Activated T-helper 1 cell treated with anti-CD3 and anti-CD28 coated beads, Interleukin-12 subunit alpha, Interleukin-12 subunit beta, Interleukin-2, Interleukin-4 antibody, amounts not matched to agents 30 ng/mL and 10 ng/mL and 1 ng/mL, durations not matched to agents 14 hours and 24 hours and 36 hours (primary cell): ENCODE measurements around the gene NKX6-2. TPM values are rescaled to one million over a fixed set of nuclear protein-coding genes. Genes with fewer than 3 reads are reported as not detected.
"Not testable (repeated sequence)": the region's sequence is repeated elsewhere in the genome, so short reads cannot be mapped to it uniquely, and the experiment has no call there.

Source experiments
- DNase-seq: peaks from one replicate; pipeline ENCODE4 v3.0.0; 2021; ENCODE audit warnings: low spot score
- H3K27ac Mint-ChIP-seq: one replicate; pipeline ENCODE4 v1.8.0; 2021; ENCODE audit warnings: mild to moderate bottlenecking, mixed read lengths
- H3K27me3 Mint-ChIP-seq: one replicate; pipeline ENCODE4 v1.8.0; 2022; ENCODE audit warnings: mild to moderate bottlenecking, moderate library complexity, mixed read lengths; ENCODE audit not compliant: insufficient read depth
- H3K36me3 Mint-ChIP-seq: one replicate; pipeline ENCODE4 v1.8.0; 2021; ENCODE audit warnings: low read depth, mixed read lengths
- H3K4me1 Mint-ChIP-seq: one replicate; pipeline ENCODE4 v1.8.0; 2021; ENCODE audit warnings: low read depth, mixed read lengths
- H3K4me3 Mint-ChIP-seq: one replicate; pipeline ENCODE4 v1.8.0; 2021; ENCODE audit warnings: mild to moderate bottlenecking, moderate library complexity, mixed read lengths
- H3K9me3 Mint-ChIP-seq: one replicate; pipeline ENCODE4 v1.8.0; 2021; ENCODE audit warnings: mixed read lengths
- intact Hi-C: fragments of 100-400 bp; cut with micrococcal nuclease; formaldehyde crosslinking; loops from one replicate; pipeline ENCODE4 v1.15.1; 2024
- total RNA-seq: library from RNA; stranded (reverse); gene quantifications from 2 replicates; pipeline ENCODE4 v1.2.3, GENCODE V29; 2022

NKX6-2 gene
- total RNA-seq, 1 donor from 2014 or later = not detected

DNA sequence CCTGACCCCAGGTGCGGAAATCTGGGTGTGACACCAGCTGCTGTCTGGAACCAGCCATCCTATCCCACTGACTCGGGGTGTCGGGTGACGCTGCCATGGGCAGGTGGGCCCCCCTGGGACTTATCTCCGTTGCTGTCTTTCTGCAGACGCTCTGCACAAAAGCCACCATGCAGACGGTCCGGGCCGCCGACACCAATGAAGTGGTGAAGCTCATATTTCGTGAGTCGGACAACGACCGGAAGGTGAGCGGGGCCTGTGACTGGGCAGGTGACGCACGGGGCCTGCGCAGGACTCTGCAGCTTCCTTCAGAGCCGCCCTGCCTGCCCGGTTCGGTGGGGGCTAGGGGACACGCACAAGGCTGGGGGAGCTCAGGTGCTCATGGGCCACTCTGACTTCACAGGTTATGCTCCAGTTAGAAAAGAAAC lies 36.6 kb downstream of the NKX6-2 start:
- no peak for DNase-seq
- Mint-ChIP-seq H3K36me3 (peaks cover 7% of the 10 kb centered on the region), H3K4me1 (no peaks in the 10 kb centered on the region)

DNA sequence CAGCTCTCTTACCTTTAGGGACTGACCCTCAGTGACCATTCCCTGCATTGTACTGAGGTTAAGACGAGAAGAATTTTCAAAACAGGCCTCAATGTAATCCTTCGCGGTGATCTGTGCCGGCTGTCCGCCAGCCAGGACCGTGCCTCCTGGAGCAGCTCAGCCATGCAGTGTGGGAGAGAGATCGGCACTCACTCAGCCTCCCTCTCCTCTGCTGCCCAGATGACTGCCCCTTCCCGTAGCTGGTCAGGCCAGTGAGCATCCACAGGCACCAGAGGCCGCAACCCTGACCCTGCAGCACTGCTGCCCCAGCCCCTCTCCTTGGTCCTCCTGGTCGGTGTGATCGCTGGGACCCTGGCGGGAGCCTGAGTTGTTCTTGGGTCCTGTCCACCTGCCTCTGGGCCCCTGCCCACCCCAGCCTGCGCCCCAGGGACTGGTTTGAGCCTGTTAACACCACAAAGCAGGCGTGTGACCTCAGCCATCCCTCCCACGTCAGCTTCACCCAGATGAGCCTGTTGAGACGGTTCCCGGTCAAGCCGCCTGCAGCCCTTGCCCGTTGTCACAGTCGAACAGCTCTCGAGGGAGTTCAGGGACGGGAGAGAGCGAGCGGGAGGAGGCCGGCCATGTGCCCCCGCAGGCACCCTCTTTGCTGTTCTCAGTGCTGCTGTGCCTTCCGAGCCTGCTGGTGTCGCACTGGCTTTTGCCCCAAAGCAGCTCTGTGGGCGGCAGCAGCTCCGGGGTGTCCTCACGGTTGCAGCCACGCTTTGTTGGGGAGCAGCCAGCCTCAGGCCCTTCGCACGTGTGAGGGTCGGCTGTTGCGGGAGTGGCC lies 37.2 kb downstream of the NKX6-2 start:
- Mint-ChIP-seq H3K4me1 (no peaks in the 10 kb centered on the region), H3K36me3 (peaks cover 4% of the 10 kb centered on the region), H3K9me3 (no peaks in the 10 kb centered on the region), H3K27ac (no peak overlapping the region), H3K27me3 (no peaks in the 10 kb centered on the region), H3K4me3 (no peak overlapping the region)
- intact Hi-C loops = no loop called here
- DNase-seq = no peak

More for the DNA sequence above, 36.6 kb downstream of the NKX6-2 start:
- no peaks in the 10 kb centered on the region for H3K9me3 Mint-ChIP-seq
- no peaks in the 10 kb centered on the region for H3K27me3 Mint-ChIP-seq
- intact Hi-C loops = no loop called here
- H3K4me3 Mint-ChIP-seq = no peak overlapping the region
- no peak overlapping the region for H3K27ac Mint-ChIP-seq

DNA sequence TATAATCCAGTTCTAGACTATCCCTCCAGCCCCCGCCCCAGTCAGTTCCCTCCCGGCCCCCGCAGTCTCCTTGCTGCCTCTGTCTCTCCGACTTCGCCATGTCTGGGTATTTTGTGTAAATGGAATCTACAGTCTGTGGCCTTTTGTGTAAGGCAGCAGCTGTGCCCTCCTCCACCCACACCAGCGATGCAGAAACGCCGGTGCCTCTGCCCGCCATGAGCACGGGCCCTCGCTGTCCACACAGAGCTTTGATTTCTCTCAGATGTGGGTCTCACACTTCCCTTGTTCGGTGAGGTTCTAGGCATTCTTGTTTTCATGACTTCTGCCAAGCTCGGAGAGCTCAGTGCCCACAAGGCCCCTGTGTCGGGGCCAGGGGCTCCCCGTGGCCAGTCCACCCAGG lies 37.8 kb downstream of the NKX6-2 start:
- no peak for DNase-seq
- H3K36me3 Mint-ChIP-seq = peaks cover 2% of the 10 kb centered on the region
- no peaks in the 10 kb centered on the region for H3K27me3 Mint-ChIP-seq
- intact Hi-C loops = no loop called here
- no peaks in the 10 kb centered on the region for H3K4me1 Mint-ChIP-seq
- H3K27ac Mint-ChIP-seq = no peak overlapping the region
- H3K9me3 Mint-ChIP-seq = no peaks in the 10 kb centered on the region
- H3K4me3 Mint-ChIP-seq = no peak overlapping the region

DNA sequence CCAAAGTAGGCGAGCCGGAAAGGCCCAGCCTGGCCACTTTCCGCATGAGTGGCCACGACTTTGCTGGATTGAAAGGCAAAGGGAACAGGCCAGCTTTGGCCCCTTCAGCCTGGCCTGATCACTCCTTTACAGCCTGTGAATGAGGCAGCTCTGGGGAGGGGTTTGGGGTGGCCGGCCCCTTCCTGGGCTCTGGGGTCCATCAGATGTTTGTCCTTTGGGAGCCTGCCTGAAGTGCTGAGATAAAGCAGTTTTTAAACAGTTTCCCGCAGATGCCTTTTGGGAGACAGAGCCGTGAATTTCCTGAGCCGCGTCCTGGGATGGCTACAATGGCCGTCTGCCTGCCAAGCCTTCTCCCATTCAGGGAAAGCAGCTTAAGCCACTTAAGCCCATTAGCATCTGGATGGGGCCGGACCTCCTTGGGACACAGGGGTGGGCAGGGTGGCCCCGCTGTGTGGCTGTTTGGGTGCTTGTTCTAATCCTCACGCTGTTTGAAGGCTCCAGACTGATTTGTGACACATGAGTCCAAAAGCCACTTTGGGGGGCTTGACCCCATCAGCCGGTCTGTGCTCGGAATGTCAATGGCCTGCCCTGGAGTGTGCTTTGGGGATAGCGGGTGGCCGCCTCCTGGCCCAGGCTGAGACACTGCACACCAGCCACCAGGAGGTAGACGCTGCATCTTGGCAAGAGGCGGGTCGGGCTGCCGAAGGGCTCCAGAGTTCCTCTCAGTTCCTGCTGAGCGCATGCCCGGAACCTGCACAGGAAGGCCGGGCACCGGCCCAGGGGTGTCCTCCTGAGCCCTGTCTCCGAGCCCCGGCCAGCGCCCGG lies 38.9 kb downstream of the NKX6-2 start:
- no peaks in the 10 kb centered on the region for H3K27me3 Mint-ChIP-seq
- no peak overlapping the region for H3K27ac Mint-ChIP-seq
- intact Hi-C loops = no loop called here
- DNase-seq = no peak
- H3K4me3 Mint-ChIP-seq = no peak overlapping the region
- H3K9me3 Mint-ChIP-seq = no peaks in the 10 kb centered on the region
- no peaks in the 10 kb centered on the region for H3K4me1 Mint-ChIP-seq
- peaks cover 2% of the 10 kb centered on the region for H3K36me3 Mint-ChIP-seq

DNA sequence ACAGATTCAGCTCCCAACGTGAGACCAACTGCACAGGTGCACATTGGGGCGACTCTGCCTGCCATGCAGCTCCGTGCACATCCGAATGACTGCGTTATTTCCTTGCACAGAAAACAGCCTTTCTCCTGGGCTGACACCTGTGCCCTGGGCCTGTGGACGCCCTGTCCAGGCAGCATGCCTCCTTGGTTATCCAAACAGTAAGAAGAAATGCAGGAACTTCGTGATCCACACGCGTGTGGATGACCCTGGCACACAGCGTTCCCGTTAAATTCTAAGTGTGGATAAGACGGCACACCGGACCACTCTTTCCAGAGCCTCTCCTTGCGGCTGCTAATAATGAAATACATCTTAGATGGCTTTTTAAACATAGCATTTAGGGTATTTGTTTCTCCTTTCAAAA lies 39.6 kb downstream of the NKX6-2 start:
- H3K4me1 Mint-ChIP-seq = no peaks in the 10 kb centered on the region
- H3K4me3 Mint-ChIP-seq = no peak overlapping the region
- no peak overlapping the region for H3K27ac Mint-ChIP-seq
- intact Hi-C loops = no loop called here
- no peaks in the 10 kb centered on the region for H3K9me3 Mint-ChIP-seq
- no peaks in the 10 kb centered on the region for H3K27me3 Mint-ChIP-seq
- H3K36me3 Mint-ChIP-seq = peaks cover 2% of the 10 kb centered on the region
- DNase-seq = no peak

DNA sequence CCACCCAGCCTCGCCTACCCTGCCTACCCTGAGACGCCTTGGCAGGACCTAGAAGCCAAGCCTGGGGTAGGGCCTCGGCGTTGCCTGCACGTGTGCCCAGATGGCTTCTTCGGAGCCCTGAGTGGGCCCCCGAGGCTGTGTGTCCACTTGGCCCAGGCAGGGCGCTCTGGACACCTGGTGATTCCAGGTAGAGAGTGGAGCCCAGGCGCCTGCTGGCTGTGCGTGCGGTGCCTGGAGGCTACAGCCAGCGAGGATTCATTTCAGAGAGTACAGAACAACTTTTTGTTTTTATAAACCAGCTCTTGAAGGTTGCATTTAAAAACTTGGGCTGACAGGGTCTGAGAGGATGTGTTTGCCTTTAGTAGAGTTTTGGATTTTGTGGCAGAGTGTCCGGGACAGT lies 40.0 kb downstream of the NKX6-2 start:
- Mint-ChIP-seq H3K4me1 (no peaks in the 10 kb centered on the region), H3K27me3 (no peaks in the 10 kb centered on the region), H3K9me3 (no peaks in the 10 kb centered on the region), H3K36me3 (peaks cover 2% of the 10 kb centered on the region), H3K27ac (no peak overlapping the region), H3K4me3 (no peak overlapping the region)
- intact Hi-C loops = no loop called here
- no peak for DNase-seq

DNA sequence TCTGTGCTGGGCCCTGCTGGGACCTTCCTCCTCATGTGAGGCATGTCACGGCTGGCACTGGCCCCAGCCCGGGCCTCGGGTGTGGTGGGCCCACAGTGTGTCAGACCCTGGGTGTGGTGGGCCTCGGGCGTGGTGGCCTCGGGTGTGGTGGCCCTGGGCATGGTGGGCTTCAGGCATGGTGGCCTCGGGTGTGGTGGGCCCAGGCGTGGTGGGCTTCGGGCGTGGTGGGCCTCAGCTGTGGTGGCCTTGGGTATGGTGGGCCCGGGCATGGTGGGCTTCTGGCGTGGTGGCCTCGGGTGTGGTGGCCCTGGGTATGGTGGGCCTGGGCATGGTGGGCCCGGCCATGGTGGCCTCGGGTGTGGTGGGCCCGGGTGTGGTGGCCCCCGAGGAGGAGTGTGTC lies 40.4 kb downstream of the NKX6-2 start:
- no peaks in the 10 kb centered on the region for H3K27me3 Mint-ChIP-seq
- no peaks in the 10 kb centered on the region for H3K9me3 Mint-ChIP-seq
- H3K36me3 Mint-ChIP-seq = peaks cover 2% of the 10 kb centered on the region
- H3K27ac Mint-ChIP-seq = no peak overlapping the region
- H3K4me1 Mint-ChIP-seq = no peaks in the 10 kb centered on the region
- H3K4me3 Mint-ChIP-seq = no peak overlapping the region
- intact Hi-C loops = no loop called here
- DNase-seq = no peak

DNA sequence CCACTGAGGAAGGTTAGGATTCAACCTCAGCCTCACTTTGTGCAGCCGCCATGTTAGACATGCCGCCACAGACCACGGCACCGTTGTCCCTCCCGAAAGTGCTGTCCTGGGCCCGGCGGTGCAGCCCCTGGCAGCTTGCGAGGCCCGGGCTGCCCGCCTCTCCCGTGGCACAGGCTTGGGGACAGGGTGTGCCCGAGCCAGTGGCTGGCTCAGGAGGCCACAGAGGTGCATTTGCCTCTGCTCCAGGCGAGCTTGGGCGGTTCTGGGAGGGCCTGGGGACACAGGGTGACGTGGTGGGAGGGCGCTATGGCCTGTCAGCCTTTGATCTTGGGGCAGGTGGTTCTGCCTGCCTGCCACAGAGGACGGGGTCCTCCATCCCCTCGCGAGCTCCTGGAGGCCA lies 41.1 kb downstream of the NKX6-2 start:
- DNase-seq = no peak
- intact Hi-C loops = no loop called here
- Mint-ChIP-seq H3K36me3 (no peaks in the 10 kb centered on the region), H3K27ac (no peak overlapping the region), H3K9me3 (no peaks in the 10 kb centered on the region), H3K4me1 (no peaks in the 10 kb centered on the region), H3K4me3 (no peak overlapping the region), H3K27me3 (no peaks in the 10 kb centered on the region)

DNA sequence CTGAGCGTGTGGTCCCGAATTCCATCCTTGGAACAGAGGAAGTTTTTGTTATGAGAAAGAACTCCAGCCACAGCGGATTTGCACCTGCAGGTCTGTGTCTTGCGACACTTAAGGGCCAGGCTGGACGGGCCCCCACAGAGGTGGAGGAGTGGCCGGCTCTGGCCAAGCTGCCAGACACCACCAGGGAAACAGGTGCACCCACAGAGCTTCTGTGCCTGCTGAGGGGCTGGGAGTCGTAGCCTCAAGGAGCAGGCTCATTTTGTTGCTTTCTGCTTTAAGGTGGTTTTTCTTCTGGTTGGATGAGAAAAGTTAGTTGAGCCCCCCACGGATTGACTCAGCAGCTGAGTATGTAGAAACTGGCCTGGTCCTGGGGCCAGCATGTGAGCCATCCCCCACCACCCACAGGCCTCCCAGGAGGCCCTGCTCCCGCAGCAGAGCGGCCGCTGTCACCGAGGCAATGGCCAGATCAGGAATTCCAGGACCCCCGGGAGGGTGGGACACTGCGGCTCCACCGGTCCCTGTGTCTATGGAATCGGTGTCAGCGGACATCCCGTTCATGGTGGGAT lies 41.9 kb downstream of the NKX6-2 start:
- intact Hi-C loops = no loop called here
- H3K4me1 Mint-ChIP-seq = no peaks in the 10 kb centered on the region
- DNase-seq = no peak
- H3K27ac Mint-ChIP-seq = no peak overlapping the region
- no peaks in the 10 kb centered on the region for H3K9me3 Mint-ChIP-seq
- H3K4me3 Mint-ChIP-seq = no peak overlapping the region
- no peaks in the 10 kb centered on the region for H3K36me3 Mint-ChIP-seq
- no peaks in the 10 kb centered on the region for H3K27me3 Mint-ChIP-seq

DNA sequence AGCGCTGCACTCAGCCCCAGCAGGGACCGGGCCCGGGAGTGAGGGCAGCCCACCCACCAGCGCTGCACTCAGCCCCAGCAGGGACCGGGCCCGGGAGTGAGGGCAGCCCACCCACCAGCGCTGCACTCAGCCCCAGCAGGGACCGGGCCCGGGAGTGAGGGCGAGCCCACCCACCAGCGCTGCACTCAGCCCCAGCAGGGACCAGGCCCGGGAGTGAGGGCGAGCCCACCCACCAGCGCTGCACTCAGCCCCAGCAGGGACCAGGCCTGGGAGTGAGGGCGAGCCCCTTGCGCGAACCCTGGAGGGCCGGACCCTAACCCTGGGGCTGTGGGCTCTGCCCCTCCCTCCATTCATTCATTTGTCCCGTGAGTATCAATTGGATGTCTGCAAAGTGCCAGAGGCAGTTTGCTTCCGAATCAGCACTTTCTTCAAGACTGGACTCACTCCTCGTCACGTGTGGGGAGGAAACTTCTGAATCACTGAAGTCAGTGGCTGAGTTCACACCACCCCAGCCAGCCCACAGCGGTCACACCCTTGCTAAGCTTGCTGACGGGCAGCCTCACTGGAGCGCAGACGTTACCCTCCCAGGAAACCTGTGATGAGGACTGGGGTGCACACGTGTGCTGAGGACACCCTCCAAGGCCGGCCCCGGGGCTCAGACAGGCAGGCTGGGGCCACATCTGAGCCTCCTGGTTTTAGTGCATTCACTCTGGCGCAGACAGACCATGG lies 42.6 kb downstream of the NKX6-2 start:
- not testable (repeated sequence) for H3K4me1 Mint-ChIP-seq, H3K27me3 Mint-ChIP-seq

DNA sequence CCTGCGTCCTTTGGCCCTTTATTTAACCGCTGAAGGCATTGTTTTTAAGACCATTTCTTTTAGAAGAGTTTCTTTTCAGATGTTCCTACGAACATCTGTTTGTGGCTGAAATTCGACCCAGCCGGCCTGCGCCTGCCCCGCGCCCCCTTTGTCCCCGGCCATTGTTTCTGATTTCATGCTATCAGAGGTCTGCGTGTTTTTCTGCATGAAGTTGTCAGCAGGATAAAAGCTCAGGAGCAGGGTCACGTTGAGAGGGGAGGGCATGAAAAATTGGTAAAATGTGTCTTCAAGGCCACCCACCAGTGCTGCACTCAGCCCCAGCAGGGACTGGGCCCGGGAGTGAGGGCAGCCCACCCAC lies 43.1 kb downstream of the NKX6-2 start:
- intact Hi-C loops = no loop called here
- Mint-ChIP-seq H3K27ac (no peak overlapping the region), H3K4me1 (no peaks in the 10 kb centered on the region), H3K27me3 (no peaks in the 10 kb centered on the region), H3K9me3 (no peaks in the 10 kb centered on the region), H3K36me3 (no peaks in the 10 kb centered on the region), H3K4me3 (no peak overlapping the region)
- DNase-seq = no peak

More for the DNA sequence above, 42.6 kb downstream of the NKX6-2 start:
- H3K27ac Mint-ChIP-seq, intact Hi-C loops, DNase-seq, H3K9me3 Mint-ChIP-seq, H3K36me3 Mint-ChIP-seq, H3K4me3 Mint-ChIP-seq: not testable (repeated sequence)

DNA sequence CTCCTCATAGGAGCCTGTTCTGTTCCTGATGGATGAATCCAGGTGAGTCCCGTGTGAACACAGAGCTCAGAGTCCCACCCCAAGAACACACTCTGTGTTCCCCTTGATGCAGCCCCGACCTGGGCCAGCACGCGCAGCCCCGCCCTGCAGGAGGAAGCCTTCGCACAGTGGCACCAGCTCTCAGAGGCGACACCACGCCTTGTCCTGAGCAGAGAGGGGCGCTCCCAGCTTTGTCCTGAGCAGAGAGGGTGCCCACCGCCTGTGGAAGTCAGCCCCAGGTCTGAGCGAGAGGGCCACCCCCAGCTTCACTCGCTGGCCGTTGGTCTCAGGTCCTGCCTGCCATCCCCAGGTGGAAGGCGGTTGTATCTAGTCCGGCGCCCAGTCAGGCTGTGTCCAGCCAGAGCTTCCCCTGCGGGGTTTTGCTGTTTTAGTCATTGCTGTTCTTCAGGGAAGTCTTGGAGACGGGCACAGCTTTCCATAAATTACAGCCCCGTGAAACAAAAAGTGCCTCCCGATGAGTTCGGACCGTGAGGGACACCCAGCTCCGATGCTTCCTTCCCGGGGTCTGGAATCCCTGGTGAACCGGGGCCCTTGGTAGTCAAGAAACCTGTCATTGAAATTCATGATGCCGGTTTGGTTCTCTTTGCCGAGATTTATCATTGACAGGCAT lies 43.6 kb downstream of the NKX6-2 start:
- intact Hi-C loops = no loop called here
- H3K27me3 Mint-ChIP-seq = no peaks in the 10 kb centered on the region
- H3K27ac Mint-ChIP-seq = no peak overlapping the region
- H3K36me3 Mint-ChIP-seq = no peaks in the 10 kb centered on the region
- no peak for DNase-seq
- H3K4me1 Mint-ChIP-seq = no peaks in the 10 kb centered on the region
- no peak overlapping the region for H3K4me3 Mint-ChIP-seq
- H3K9me3 Mint-ChIP-seq = no peaks in the 10 kb centered on the region
